GM18858 (cell line): Measurements from ENCODE around the gene DENND1A.
A peak's percentile ranks its signal among the peaks of the same experiment; 100 is the strongest.

Source experiments
- ATAC-seq: cut with Tn5 transposase; IDR thresholded peaks from one replicate; pipeline ENCODE4 v1.9.1; 2021; ENCODE audit not compliant: unreplicated experiment

The DENND1A gene

DNA sequence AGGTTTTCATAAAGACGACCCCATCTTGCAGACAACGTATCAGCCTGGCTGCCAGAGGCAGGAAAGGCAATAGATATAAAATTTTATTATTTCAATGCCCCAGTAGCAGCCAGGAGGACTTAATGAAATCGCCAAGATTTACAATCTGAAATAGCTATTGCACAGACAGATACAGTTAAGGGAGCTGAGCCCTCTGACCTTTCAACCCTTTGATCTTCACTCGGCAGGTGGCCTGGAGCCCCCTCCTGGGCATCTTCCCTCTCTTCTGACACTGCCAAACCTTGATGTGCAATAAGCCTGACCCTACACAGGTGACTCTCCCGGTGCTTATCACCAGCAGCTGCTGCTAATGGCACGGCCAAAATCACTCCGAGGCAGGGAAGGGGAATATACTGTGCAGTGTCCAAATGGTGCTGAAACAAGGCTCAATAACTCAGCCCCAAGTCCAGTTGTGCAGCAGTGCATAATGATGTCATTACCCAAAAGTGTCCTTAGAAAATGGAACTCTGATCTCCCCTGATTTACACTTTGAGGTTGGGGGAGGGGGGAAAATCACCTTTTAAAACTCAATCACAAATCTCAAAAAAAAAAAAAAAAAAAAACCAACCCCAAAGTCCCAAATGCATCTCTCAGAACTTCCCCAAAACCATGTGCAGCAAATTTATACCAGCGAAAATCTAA lies 331.9 kb downstream of the DENND1A start:
- no peak for ATAC-seq

DNA sequence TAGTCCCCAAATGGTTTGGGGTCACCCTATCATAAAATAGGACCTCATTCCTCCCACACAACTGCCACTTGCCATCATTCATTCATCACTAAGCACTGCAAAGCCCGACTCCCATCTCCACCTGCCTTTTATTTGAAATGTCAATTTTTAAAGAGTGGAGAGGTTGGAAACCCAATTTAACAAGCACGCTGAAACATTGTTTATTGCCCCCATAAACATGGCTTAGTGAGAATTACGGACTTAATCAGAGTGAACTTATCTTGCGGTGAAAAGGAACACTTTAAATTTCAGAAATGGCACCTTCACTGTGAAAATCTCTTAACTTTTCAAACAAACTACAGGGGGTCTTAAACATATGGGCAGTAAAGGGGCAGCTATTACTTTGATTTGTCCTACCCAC lies 332.9 kb downstream of the DENND1A start:
- no peak for ATAC-seq

- no peak for ATAC-seq
Measured at GRCh38 chr9:123591283-123591682, 338.6 kb downstream of the DENND1A start.

DNA sequence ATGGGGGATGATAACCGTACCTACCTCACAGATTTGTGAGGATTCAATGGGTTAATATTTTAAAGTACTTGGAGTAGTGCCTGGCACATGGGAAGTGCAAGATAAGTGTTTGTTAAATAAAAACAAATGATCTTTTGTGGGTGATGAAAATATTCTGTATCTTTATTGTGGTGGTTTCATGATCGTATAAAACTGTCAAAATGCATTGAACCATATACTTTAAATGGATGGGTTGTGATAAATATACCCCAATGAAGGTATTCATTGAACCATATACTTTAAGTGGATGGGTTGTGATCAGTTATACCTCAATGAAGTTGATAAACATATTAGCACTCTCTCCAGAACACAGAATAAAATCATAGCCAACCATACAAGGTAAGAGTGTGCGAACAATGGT lies 339.4 kb downstream of the DENND1A start:
- ATAC-seq, result no peak

GRCh38 chr9:123589361-123590239 lies 340.3 kb downstream of the DENND1A start:
- no peak for ATAC-seq

GRCh38 chr9:123586275-123586674 lies 343.7 kb downstream of the DENND1A start:
- ATAC-seq, result no peak

DNA sequence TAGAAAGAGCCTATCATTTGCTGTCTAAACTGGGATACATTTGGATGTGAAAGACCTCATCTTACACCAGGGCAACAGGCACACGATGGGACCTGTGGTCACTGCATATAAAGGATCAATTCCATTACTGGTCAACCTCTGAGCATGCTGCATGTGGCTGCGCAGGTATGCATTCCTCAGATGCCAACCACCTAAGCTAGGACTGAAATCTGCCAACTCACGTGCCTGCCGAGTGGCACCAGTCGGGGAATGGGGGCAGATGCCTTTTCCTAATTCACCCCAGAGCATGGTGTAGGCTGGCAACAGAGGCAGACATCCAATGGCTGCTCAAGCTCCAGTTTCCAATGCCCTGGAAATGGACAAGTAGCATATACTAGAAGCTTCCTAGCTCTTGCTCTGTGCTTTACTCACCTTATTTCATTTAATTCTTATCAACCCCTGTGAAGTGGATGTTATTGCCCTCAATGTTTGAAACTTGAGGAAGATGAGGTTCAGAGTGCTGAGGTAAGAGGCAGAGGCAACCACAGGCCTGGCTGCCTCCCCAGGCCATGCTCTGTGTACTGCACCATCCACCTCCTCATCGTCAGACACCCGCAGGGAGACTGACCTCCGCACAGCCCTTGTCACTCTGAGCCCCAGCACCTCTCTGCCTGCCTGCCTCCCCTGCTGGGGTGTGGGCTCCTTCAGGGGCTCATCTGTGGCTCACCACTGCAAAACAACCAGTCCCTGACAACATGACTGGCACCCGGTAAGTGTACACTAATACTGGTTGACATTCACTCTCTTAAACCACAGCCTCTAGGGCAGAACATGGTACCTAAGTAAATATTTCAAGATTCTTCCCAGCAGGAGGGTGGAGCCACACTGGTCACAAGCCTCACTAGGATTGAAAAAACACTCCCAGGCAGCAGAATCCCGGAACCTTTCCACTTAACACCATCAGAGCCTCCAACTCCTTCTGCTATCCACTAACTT lies 345.4 kb downstream of the DENND1A start:
- ATAC-seq, result no peak

- ATAC-seq, result no peak
Measured at GRCh38 chr9:123583646-123584045, 346.3 kb downstream of the DENND1A start.

- no peak for ATAC-seq
Measured at GRCh38 chr9:123571240-123571639, 358.7 kb downstream of the DENND1A start.

GRCh38 chr9:123568691-123569688 lies 360.9 kb downstream of the DENND1A start:
- ATAC-seq, result no peak

- ATAC-seq, result no peak
Measured at GRCh38 chr9:123567013-123567412, 362.9 kb downstream of the DENND1A start.

GRCh38 chr9:123564652-123565051 lies 365.3 kb downstream of the DENND1A start:
- ATAC-seq, result no peak

DNA sequence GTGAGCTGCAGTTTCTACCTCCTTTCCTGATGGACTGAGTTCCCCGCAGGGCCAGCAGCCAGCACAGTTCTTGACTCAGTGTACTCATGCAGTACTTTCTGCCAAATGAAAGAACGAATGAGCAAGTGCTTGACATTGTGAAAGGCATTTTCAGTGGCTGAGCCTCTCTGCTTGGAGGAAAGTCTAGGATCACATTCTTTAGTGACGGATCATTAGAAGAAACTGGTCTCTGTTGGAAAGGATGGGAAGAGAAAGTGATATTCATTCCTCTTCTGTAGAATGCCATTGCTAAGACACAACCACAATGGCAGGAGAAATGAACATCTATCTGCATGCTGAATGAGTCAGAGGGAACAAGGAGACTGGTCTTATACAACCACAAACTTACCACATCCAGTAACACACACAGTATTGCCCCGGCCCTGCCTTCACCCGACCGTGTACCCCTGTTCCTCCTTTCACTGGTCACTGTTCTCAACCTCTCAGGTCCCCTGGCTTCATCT lies 367.0 kb downstream of the DENND1A start:
- ATAC-seq, result peak; percentile 74

DNA sequence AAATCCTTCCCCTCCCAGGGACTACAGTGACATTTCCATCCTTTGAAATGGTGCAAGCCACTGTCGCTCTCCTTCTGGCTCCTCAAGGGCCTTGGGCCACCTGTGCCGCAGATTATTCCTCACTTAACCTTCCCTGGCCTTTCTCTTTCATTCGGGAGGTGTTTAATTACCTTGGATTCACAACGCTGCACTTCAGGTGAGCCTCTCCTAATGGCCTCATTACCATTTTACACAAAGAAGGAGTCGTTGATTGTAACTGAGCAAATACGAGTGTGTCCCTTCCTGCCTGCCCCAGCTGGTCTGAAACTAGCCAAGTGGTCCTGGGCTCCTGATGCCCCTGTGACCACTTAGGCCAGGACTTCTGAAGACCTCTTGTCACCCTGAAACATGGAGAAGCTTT lies 368.9 kb downstream of the DENND1A start:
- no peak for ATAC-seq

DNA sequence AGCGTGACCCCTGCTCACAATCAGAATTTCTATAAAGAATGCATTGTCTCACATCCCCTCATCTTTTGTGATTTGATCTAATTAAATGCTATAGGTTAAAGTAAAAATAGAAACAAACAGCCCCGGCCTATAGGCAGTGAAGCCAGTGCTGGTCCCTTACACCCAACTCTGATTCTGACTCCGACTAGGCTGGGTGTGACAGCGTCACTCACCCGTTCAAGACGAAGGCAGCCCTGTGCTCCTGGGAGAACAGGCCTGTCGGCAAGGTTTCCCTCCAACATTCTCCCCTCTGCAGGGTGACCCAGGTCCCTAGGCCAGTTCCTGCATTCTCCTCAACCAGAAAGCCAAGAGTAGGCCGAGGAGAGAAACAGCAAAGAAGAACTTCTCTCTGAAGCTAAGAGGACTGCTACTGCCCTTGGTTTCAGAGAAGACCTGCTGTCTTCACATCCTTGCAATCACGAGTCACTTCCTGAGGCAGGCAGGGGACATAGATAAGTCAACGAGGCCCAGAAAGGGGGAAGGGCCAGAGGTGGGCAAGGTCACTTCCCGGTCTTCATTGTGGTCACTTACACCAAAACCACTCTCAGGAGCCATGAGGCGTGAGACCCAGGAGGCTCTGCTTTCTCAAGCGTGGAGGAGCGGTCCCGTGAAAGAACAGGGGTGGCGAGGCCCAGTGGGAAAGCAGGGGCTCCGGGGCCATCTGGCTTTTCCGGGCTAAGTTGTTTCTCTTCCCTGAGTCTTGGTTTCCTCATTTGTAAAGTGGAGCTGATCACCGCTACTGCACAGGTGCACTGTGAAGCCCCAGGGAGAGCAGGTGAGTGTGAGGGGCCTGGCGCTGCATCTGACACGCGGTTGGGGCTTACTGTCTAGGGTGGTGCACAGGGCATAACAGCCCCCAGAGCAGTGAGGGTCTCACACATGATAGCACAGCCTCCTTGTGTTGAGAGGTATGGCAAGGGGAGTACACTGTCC lies 373.2 kb downstream of the DENND1A start:
- ATAC-seq, result no peak

DNA sequence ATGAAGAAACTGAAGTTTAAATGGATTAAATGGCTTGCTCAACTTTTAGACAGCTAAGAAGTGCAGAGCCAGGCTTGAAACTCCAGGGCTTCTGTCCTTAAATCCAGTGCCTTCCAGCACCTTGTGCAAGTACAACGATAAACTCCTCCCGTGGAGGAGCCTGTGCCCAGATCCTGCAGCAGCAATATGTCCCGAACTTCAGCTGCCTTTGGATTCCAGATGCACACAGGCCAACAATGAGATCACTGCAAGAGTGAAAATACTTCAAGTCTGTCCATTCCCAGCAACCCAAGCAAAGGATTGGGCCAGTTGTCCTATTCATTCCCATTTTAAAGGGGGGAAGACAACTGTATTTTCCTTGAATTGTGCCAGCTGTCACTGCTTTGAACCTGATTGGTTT lies 374.3 kb downstream of the DENND1A start:
- no peak for ATAC-seq

GRCh38 chr9:123552530-123552929 lies 377.4 kb downstream of the DENND1A start:
- no peak for ATAC-seq

DNA sequence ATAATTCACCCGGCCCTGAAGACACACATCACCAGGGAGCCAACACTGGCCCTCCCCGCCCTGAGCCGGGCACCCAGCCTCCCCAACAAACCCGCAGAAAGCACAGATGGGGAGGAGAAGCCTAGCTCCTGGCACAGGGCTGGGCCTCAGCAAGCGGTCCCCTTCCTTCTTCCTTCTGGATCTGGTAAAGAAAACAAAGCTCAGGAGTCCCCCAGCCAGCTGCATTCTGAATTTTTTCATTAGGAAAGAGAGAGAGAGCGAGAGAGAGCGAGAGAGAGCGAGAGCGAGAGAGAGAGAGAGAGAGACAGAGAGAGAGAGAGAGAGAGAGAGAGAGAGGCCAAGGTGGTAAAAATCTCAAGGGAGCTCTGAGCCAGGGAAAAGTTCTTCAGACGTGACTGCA lies 378.2 kb downstream of the DENND1A start:
- no peak for ATAC-seq

DNA sequence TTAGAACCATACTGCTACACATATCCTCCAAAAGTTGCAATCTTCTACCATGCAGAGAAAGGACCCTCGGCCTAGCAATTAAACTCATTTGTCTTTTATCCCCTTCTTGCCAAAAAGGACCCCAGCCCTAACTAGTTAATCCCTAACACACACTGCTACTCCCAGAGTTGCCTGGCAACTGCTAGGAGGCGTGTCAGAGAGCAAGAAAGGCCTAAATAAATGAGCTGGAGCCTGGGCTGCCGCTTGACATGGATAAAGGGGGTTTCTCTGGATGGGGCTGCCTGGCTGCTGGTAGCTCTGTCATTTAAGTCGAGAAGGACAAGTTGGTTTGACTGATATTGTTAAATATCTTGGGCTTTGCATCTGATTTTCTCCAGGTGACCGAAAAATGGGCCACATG lies 379.1 kb downstream of the DENND1A start:
- no peak for ATAC-seq
